Measurements from ENCODE around the gene FLT1.

The FLT1 gene

GRCh38 chr13:28457521-28457920, 37.4 kb downstream of the FLT1 start:
- no peak for DNase-seq

- no peak for DNase-seq
These were observed 39.2 kb downstream of the FLT1 start for GRCh38 chr13:28455580-28456194.

- DNase-seq: no peak
These were observed 42.2 kb downstream of the FLT1 start for GRCh38 chr13:28452755-28453154.

DNA sequence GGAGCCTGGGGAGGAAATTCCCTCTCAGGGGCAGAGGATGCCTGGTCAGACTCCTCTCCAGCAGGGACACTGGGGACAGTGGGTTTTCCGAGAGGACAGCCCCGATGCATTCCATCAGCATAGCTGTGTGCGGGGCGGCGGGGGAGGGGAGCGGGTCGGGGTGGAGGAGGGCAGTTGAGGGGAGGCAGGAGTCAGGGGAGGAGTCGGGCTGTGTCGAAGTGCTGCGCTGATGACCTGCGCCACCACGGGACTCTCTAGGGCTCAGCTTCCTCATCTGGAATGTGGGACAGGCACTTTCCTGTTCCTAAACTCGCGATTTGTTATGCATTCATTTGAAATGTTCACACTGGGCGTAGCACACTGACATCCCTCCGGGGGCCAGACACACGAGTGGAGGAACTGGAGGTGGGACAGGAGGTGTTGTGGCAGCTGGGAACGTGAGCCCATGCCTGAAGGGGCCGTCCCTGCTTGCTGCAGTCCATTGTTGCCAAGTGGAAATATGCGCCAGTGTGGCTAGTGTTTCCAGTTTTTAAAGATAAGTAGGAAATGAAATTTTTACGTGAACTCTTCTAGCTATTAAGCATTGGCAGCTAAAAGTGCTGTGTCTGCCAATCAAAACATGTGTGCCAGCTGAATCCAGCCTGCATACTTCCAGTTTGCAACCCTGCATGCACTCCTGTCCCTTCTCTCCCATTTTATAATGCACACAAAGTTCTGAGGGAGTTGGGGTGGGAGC, 43.3 kb downstream of the FLT1 start:
- no peak for DNase-seq

- no peak for DNase-seq
These were observed 44.8 kb downstream of the FLT1 start for GRCh38 chr13:28449826-28450773.

DNA sequence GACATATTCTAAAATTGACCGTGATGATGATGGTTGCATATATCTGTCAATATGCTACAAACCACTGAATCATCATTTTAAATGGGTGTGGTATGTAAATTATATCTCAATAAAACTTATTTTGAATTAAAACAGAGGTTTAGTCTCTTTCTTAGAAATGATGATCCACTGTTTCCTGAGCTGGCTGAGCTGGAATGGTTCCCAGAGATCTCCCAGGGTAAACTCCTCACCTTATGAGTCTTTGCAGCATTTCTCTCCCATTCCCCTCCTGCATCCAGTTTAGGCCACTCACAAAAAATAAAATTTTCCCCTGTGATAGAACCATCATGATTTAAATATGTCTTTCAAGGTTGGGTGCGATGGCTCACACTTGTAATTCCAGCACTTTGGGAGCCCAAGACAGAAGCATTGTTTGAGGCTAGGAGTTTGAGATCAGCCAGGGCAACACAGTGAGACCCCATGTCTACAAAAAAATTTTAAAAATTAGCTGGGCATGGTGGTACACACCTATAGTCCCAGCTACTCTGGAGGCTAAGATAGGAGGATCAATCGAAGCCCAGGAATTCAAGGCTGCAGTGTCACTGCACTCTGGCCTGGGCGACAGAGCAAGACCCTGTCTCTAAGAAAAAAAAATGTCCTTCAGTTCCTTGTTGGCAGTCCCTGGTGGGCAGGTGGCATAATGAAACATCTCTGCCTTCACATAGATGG, 46.1 kb downstream of the FLT1 start:
- no peak for DNase-seq

DNA sequence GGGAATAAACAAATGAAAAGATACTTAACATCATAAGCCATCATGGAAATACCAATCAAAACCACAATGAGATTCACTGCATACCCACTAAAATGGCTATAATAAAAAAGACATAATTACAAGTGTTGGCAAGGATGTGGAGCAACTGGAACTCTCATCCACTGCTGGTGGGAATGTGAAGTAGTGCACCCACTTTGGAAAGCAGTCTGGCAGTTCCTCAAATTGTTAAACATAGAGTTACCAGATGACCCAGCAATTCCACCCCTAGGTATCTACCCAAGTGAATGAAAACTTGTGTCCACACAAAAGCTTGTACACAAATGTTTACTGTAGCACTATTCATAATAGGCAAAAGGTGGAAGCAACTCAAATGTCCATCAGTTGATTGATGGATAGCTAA, 46.9 kb downstream of the FLT1 start:
- no peak for DNase-seq

GRCh38 chr13:28447206-28447605, 47.7 kb downstream of the FLT1 start:
- no peak for DNase-seq

- no peak for DNase-seq
These were observed 52.1 kb downstream of the FLT1 start for GRCh38 chr13:28442839-28443238.

DNA sequence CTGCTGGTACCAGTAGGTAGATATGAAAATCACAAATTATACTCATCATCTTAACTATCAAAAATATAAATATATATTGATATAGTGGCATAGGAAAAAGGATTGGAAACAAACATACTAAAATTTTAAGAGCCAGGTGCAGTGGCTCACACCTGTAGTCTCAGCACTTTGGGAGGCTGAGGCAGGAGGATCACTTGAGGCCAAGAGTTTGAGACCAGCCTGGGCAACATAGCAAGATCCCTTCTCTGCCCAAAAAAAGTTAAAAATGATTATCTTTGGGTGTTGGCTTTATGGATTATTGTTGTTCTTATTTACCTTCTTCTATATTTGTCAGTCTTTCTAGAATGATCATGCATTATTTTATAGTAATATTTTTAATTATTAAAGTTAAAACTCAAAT, 53.4 kb downstream of the FLT1 start:
- no peak for DNase-seq

DNA sequence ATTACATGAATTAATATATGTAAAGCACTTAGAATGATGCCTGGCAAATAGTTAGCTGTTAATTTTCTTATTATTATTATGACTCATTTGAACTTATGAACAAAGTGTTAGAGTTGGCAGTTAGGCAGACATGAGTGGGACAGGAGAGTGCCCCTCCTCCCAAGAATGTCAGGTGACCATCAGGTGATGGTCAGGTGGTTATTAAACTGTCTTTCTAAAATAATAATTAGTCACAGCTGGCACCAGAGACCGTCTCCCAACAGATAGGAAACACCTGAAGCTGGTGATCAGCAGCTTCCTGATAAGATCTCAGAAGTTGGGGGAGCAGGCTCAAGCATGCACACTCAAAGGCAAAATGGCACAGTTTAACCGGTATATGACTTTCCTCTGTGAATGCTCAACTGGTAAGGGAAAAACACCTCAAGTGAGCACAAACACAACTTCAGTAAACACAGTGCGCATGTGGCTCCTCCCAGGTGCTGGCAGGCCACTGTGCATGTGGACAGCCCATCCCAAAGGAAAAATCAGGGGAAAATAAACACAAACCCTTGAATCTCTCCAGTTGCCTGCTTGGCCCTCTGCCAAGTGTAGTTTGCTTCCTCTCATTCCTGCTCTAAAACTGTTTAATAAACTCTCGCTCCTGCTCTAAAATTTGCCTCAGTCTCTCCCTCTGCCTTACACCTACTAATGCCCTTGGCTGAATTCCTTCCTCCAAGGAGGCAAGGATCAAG, 54.0 kb downstream of the FLT1 start:
- DNase-seq: no peak

DNA sequence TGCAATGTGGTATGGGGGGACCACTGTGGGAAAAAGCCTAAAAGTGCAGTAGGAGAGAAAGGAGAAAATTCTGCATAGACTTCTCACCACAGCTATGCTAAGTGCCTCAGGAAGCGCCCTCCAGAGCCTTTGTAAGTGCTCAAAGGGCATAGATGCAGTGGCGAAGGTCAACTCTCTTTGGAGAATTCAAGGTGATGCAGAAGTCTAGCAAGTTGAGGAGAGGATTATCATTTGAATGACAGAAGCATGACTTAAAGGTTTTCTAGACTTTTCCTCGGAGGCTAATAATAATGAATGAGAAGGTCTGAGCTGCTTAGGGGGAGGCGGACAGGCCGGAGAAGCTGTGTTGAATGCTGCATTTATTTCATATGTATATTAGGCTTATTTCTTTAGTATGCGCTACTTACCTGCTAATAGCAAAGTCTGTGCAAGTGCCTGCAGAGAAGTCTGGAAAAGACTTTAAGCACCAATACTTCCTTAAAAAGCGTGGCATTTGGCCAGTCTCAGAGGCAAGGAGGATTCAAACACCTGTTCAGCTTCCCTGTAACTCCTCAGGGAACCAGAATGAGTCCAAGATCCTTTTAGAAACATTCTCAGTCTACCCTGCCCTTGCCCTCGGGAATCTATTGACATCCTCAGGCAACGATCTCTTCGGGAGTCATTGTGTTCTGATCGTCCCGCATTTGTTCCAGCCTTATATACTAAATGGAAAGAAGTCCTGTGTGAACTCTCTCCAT, 56.2 kb downstream of the FLT1 start:
- DNase-seq: no peak

GRCh38 chr13:28438067-28438466, 56.9 kb downstream of the FLT1 start:
- DNase-seq: no peak

GRCh38 chr13:28435917-28436316, 59.0 kb downstream of the FLT1 start:
- no peak for DNase-seq

- no peak for DNase-seq
These were observed 60.0 kb downstream of the FLT1 start for GRCh38 chr13:28434926-28435325.

- DNase-seq: no peak
These were observed 61.9 kb downstream of the FLT1 start for GRCh38 chr13:28432816-28433560.

- DNase-seq: no peak
These were observed 65.1 kb downstream of the FLT1 start for GRCh38 chr13:28429685-28430290.

GRCh38 chr13:28429096-28429495, 65.8 kb downstream of the FLT1 start:
- DNase-seq: no peak

GRCh38 chr13:28426381-28426780, 68.5 kb downstream of the FLT1 start:
- DNase-seq: no peak

GRCh38 chr13:28425793-28426192, 69.1 kb downstream of the FLT1 start:
- no peak for DNase-seq

All from amniotic stem cell (primary cell).